SU-DHL-6 (cell line): ENCODE measurements around the gene PTPN4.

Source experiments
- EZH2phosphoT487 ChIP-seq: fragments of 200-600 bp; sonication (generic), shearing (Covaris generic); conservative IDR thresholded peaks from 2 replicates; pipeline ENCODE4 v1.6.1; 2018; ENCODE audit warnings: mild to moderate bottlenecking, antibody characterized with exemption, low read length, moderate library complexity, mixed read lengths
- TF ChIP-seq, protein P1 (sequence below): fragments of 200-600 bp; sonication (generic); IDR thresholded peaks from one replicate; pipeline ENCODE4 v1.5.1; 2017; ENCODE audit warnings: antibody characterized with exemption, mild to moderate bottlenecking, low read length, moderate library complexity; ENCODE audit not compliant: insufficient read depth, poor library complexity, severe bottlenecking

DNA sequence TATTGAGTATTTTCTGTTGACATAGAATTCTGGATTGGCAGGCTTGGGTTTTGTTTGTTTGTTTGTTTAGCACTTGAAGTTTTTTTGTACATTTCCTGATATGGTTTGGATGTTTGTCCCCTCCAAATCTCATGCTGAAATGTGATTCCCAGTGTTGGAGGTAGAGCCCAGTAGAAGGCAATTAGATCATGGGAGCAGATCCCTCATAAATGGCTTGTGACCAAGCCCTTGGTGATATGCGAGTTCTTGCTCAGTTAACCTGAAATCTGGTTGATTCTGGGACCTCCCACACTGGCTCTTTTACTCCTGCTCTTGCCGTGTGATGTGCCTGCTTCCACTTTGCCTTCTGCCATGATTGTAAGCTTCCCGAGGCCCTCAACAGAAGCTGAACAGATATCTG is 98.0 kb downstream of the PTPN4 start:
- TF ChIP-seq, protein P1, sequence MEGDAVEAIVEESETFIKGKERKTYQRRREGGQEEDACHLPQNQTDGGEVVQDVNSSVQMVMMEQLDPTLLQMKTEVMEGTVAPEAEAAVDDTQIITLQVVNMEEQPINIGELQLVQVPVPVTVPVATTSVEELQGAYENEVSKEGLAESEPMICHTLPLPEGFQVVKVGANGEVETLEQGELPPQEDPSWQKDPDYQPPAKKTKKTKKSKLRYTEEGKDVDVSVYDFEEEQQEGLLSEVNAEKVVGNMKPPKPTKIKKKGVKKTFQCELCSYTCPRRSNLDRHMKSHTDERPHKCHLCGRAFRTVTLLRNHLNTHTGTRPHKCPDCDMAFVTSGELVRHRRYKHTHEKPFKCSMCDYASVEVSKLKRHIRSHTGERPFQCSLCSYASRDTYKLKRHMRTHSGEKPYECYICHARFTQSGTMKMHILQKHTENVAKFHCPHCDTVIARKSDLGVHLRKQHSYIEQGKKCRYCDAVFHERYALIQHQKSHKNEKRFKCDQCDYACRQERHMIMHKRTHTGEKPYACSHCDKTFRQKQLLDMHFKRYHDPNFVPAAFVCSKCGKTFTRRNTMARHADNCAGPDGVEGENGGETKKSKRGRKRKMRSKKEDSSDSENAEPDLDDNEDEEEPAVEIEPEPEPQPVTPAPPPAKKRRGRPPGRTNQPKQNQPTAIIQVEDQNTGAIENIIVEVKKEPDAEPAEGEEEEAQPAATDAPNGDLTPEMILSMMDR, result no peak
- TF ChIP-seq EZH2phosphoT487, result no peak
